Naive thymus-derived CD8-positive, alpha-beta T cell (primary cell): ENCODE measurements around the gene ITGAL. TPM values are rescaled to one million over a fixed set of nuclear protein-coding genes. Genes with fewer than 3 reads are reported as not detected.
"Not testable (repeated sequence)": the region's sequence is repeated elsewhere in the genome, so short reads cannot be mapped to it uniquely, and the experiment has no call there.

Source experiments
- ATAC-seq, 2 donors: fragments of 150-1000 bp; cut with Tn5 transposase in 1 of 2; sonication (Bioruptor Pico), chemical (Tn5 transposase) in 1 of 2; 1 replicate in 1 of 2; 2 replicates in 1 of 2; pipeline ENCODE4 v1.10.0; 2021; ENCODE audit warnings: mild to moderate bottlenecking in 2 of 2, moderate library complexity in 2 of 2
- POLR2A ChIA-PET: fragments of 350-600 bp; sonication (Branson Sonifier 250); formaldehyde crosslinking; loops from one replicate; lab custom pipeline; 2021; ENCODE audit warnings: antibody characterized with exemption; lab: Charles Lee
- DNase-seq, 10 donors: peaks; one replicate each; pipeline versions ENCODE4 v3.0.0 to v3.0.0-alpha.2; 2020 to 2022
- H3K27ac Mint-ChIP-seq, 10 donors: one replicate each; pipeline ENCODE4 v1.8.0; 2020 to 2022; ENCODE audit warnings: mild to moderate bottlenecking in 10 of 10, mixed read lengths in 10 of 10, moderate library complexity in 4 of 10, inconsistent platforms in 1 of 10
- H3K27me3 Mint-ChIP-seq, 5 donors: one replicate each; pipeline ENCODE4 v1.8.0; 2021 to 2022; ENCODE audit warnings: mixed read lengths in 5 of 5
- H3K36me3 Mint-ChIP-seq, 3 donors: one replicate each; pipeline ENCODE4 v1.8.0; 2020 to 2022; ENCODE audit warnings: mixed read lengths in 3 of 3, mild to moderate bottlenecking in 2 of 3, inconsistent platforms in 1 of 3
- H3K4me1 Mint-ChIP-seq, 4 donors: one replicate each; pipeline ENCODE4 v1.8.0; 2021 to 2022; ENCODE audit warnings: mixed read lengths in 4 of 4
- H3K4me3 Mint-ChIP-seq, 10 donors: one replicate each; pipeline ENCODE4 v1.8.0; 2020 to 2022; ENCODE audit warnings: mild to moderate bottlenecking in 10 of 10, mixed read lengths in 10 of 10, moderate library complexity in 6 of 10, inconsistent platforms in 1 of 10
- H3K9me3 Mint-ChIP-seq, 9 donors: one replicate each; pipeline ENCODE4 v1.8.0; 2020 to 2022; ENCODE audit warnings: mixed read lengths in 9 of 9, mild to moderate bottlenecking in 3 of 9, inconsistent platforms in 1 of 9, moderate library complexity in 1 of 9
- polyA plus RNA-seq, 3 donors: library from polyadenylated mRNA; unstranded; fragments of 300-500 nt; fragmentation: Illumina TruSeq; gene quantifications; one replicate each; pipeline ENCODE4 v1.2.3, GENCODE V29; 2021
- total RNA-seq, 8 experiments: library from RNA in 2 of 8; stranded (reverse) in 2 of 8; gene quantifications; one replicate each; pipeline ENCODE4 v1.2.3 and lab custom pipeline; 2021 to 2026

The ITGAL gene
- total and polyA plus RNA-seq, 5 experiments from 2014 or later = 121 to 339 (median 157) TPM

DNA sequence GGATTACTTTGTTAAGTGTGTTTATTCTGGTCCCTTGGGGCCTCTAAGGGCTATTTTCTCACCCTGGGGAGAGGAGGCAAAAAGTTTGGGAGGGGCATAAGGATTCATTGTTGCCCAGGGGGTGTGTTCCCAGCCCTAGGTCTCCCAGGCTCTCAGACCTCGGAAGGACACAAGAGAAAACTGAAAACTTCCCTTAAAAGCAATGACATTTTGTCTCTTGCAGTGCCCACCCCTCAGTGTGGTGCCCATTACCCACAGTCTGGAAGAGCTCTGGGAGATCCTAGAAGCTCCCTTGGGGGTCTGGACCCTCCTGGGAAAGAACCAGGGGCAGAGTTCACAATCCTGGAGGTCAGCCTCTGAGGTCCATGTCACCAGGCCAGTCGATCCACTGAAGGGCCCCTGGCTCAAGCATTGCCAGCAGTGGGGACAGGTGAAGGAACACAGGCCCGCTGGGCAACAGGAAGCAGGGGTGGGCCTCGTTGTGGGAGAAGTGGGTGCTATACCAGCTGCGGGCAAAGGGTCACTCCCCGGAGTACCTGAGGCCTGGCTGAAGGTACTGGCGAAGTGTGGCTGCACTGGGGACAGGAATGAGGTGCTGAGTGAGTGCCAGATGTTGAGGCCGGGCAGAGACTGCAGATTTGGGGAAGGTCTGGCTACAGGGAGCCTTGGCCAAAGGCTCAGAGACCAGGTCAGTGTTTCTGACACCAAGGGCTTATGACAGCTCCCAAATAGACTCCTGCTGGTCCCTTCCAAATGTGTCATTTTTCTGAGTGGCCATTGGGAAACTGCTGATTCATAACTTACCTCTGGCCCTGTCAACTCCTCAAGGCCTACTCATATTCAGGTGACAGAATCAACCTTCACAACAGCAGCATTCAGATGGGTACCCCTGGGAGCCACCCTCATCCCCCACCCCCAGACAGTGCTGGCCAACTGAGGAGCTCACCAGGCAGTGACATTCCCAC is 66.7 kb downstream of the ITGAL start:
- peaks cover 8 to 32% (median 26%) of the 10 kb centered on the region in 4 donors for H3K4me1 Mint-ChIP-seq
- peaks cover 0 to 5% (median 3%) of the 10 kb centered on the region in 3 donors for H3K36me3 Mint-ChIP-seq
- no peaks in the 10 kb centered on the region for H3K27me3 Mint-ChIP-seq
- POLR2A ChIA-PET = interaction anchor here (0.6 kb wide), 2 partner anchors 18 to 100 kb away, joined by 3 to 5 read pairs; no protein-coding TSS in a partner anchor
- H3K9me3 Mint-ChIP-seq = no peaks in the 10 kb centered on the region
- ATAC-seq (no peak), DNase-seq (no peak)
- H3K27ac Mint-ChIP-seq = peak overlapping the region in 1 of 10 donors; percentile 15
- no peak overlapping the region for H3K4me3 Mint-ChIP-seq

DNA sequence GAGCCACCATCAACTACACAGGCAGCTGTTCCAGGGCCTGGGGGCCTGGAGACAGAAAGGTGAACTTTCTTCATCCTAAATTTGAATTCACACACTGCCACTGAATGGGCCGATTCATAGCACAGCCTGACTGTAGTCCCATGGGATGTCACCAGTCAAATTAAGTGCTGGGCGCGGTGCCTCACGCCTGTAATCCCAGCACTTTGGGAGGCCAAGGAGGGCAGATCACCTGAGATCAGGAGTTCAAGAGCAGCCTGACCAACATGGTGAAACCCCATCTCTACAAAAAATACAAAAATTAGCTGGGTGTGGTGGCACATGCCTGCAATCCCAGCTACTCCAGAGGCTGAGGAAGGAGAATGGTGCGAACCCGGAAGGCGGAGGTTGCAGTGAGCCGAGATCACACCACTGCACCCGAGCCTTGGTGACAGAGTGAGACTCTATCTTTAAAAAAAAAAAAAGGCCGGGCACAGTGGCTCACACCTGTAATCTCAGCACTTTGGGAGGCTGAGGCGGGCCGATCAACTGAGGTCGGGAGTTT is 67.5 kb downstream of the ITGAL start:
- H3K4me1 Mint-ChIP-seq = peaks cover 7 to 28% (median 22%) of the 10 kb centered on the region in 4 donors
- not testable (repeated sequence) for ATAC-seq, H3K27ac Mint-ChIP-seq, DNase-seq, H3K4me3 Mint-ChIP-seq, H3K36me3 Mint-ChIP-seq, H3K9me3 Mint-ChIP-seq, H3K27me3 Mint-ChIP-seq
- POLR2A ChIA-PET = interaction anchor here (0.6 kb wide), 1 partner anchor 101 kb away, joined by 5 read pairs; no protein-coding TSS in a partner anchor

DNA sequence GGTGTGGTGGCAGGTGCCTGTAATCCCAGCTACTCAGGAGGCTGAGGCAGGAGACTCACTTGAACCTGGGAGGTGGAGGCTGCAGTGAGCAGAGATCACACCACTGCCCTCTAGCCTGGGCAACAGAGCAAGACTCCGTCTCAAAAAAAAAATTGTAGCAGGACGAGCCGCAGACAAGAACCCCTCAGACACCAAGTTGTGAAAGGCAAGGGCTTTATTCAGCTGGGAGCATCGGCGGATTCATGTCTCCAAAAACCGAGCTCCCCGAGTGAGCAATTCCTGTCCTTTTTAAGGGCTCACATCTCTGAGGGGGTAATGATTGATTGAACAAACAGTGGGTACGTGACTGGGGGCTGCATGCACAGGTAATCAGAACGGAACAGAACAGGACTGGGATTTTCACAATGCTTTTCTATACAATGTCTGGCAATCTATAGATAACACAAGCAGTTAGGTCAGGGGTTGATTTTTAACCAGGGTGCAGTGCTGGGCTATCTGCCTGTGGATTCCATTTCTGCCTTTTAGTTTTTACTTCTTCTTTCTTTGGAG is 68.4 kb downstream of the ITGAL start:
- not testable (repeated sequence) for H3K27me3 Mint-ChIP-seq, ATAC-seq
- POLR2A ChIA-PET = interaction anchor here (0.6 to 0.9 kb wide), 2 partner anchors 16 to 101 kb away, joined by 3 to 5 read pairs; no protein-coding TSS in a partner anchor

DNA sequence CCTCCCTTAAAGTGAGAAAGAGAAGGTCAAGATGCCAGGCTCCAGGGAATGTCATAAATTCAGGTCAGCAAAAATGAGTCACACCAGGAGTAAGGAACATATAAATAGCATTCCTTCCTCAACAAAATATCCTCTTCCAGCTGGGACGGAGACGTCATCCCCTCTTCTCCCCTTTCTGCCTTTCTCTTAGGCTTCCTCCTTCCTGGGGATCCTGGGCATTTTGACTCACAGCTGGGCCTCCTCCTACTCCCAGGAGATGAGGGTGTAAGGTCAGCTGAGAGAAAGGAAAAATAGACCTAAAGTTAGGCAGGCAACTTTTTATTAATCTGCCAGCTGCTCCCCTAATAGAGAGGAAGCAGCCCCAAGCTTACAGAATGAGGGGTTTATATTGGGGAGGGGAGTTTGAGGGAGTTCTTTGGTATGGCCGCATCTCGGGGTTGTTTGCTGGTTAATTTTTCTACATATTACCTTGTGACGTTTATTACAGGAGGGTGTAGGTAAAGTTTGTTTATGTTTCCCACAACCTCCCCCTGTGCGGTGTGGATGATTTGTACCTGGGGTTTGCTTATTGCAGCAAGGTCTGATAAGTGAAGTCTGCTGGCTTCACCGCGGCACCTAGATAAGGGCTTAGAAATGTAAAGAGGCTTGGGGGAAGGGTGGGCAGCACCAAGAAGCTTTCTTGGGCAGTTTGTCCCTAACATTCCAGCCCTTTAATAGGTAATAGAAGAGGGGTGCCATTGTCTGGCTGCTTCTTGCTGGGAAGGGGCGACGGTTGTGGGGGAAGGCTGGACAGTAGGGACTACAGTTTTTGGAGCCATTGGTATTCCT is 69.2 kb downstream of the ITGAL start:
- no peak for ATAC-seq
- H3K36me3 Mint-ChIP-seq = peaks cover 0 to 5% (median 0%) of the 10 kb centered on the region in 3 donors
- H3K9me3 Mint-ChIP-seq = no peaks in the 10 kb centered on the region
- peaks cover 10 to 20% (median 16%) of the 10 kb centered on the region in 4 donors for H3K4me1 Mint-ChIP-seq
- POLR2A ChIA-PET = interaction anchor here (0.6 to 0.9 kb wide), 2 partner anchors 15 to 101 kb away, joined by 3 to 5 read pairs; no protein-coding TSS in a partner anchor
- no peak for DNase-seq
- no peaks in the 10 kb centered on the region for H3K27me3 Mint-ChIP-seq
- no peak overlapping the region for H3K4me3 Mint-ChIP-seq
- H3K27ac Mint-ChIP-seq = no peak overlapping the region

More for the DNA sequence above, 68.4 kb downstream of the ITGAL start:
- not testable (repeated sequence) for H3K27ac Mint-ChIP-seq, H3K36me3 Mint-ChIP-seq, DNase-seq, H3K9me3 Mint-ChIP-seq, H3K4me3 Mint-ChIP-seq
- peaks cover 7 to 26% (median 18%) of the 10 kb centered on the region in 4 donors for H3K4me1 Mint-ChIP-seq

DNA sequence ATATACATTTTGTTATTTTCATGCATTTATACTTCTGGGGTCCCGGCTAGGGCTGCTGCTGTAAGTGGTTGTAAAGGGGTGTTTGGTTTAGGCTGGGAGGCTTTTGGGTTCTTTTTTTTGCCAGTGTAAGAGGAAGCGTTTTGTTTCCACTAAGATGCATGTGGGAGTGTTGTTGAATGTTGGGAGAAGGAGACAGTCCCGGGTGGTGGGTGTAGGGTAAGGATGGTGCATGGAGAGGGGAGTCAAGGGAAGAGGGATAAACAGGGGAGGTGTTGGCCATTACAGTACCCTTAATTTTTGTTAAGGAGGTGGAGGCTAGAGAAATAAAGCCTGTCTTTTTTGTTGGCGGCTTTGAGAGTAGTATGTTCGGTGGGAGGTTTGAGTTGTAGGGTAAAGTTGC is 70.5 kb downstream of the ITGAL start:
- Mint-ChIP-seq H3K36me3 (no peaks in the 10 kb centered on the region), H3K27ac (no peak overlapping the region), H3K27me3 (no peaks in the 10 kb centered on the region), H3K9me3 (no peaks in the 10 kb centered on the region), H3K4me3 (no peak overlapping the region), H3K4me1 (peaks cover 6 to 19% (median 13%) of the 10 kb centered on the region in 4 donors)
- POLR2A ChIA-PET = interaction anchor here (0.6 to 1.0 kb wide), 2 partner anchors 38 to 90 kb away, joined by 4 read pairs; no protein-coding TSS in a partner anchor
- DNase-seq = no peak
- ATAC-seq = no peak

DNA sequence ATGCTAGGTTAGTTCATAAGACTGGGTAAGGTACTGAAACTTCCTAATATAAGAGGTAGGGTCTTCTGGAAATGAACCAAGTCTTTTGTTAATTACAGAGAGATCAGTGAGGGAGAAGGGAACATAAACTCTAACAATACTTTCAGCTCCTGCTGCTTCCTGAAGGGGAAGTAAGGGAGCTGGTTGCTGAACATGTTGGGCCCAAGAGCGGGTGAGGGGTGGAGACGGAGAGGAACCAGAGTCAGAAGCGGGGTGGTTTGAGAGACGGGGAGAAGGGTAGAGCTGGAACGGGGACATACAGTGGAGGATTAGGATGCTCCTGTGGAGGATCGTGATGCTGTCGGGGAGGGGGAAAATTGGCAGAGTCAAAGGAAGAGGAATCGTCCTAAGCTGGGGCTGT is 73.6 kb downstream of the ITGAL start:
- Mint-ChIP-seq H3K27me3 (no peaks in the 10 kb centered on the region), H3K9me3 (no peaks in the 10 kb centered on the region), H3K27ac (peak overlapping the region in 5 of 10 donors; percentile 9 to 87 (median 79)), H3K36me3 (no peaks in the 10 kb centered on the region), H3K4me1 (peaks cover 15 to 23% (median 16%) of the 10 kb centered on the region in 4 donors), H3K4me3 (no peak overlapping the region)
- POLR2A ChIA-PET = interaction anchor here (0.6 to 1.1 kb wide), 2 partner anchors 15 to 59 kb away, joined by 4 to 5 read pairs; no protein-coding TSS in a partner anchor
- DNase-seq (no peak), ATAC-seq (no peak)

DNA sequence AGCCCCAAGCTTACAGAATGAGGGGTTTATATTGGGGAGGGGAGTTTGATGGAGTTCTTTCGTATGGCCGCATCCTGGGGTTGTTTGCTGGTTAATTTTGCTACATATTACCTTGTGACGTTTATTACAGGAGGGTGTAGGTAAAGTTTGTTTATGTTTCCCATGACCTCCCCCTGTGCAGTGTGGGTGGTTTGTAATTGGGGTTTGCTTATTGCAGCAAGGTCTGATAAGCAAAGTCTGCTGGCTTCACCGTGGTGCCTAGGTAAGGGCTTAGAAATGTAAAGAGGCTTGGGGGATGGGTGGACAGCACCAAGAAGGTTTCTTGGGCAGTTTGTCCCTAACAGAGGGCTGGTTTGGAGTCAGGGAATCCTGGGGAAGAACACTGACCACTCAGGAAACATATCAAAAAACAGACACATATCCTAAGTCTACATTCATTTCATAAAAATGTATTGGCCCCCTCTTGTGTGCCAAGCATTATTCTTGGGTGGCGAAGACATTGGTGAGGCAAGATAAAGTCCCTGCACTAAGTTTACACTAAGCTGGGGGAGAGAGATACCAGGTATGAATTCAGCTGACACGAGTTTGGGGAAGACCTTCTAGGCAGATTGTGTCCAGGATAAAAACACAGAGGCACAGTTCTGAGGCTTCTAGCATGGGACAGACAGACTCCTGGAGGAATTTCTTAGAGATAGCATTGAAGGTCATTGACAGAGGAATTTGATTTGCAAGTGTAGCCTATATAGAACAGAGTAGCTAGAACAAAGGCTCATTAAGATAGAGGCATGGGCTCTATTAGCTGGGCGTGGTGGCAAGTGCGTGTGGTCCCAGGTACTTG is 76.1 kb downstream of the ITGAL start:
- ATAC-seq = no peak
- peak overlapping the region in 1 of 10 donors; percentile 13 for H3K4me3 Mint-ChIP-seq
- H3K4me1 Mint-ChIP-seq = peaks cover 23 to 48% (median 41%) of the 10 kb centered on the region in 4 donors
- no peaks in the 10 kb centered on the region for H3K27me3 Mint-ChIP-seq
- POLR2A ChIA-PET = interaction anchor here (1.0 to 2.0 kb wide), 3 partner anchors 10 to 86 kb away, joined by 6 to 8 read pairs (median 7); partner anchors contain the start of gene ZNF764
- no peaks in the 10 kb centered on the region for H3K9me3 Mint-ChIP-seq
- H3K27ac Mint-ChIP-seq = peak overlapping the region in 6 of 10 donors; percentile 15 to 66 (median 62)
- H3K36me3 Mint-ChIP-seq = peaks cover 0 to 4% (median 0%) of the 10 kb centered on the region in 3 donors
- DNase-seq = no peak

DNA sequence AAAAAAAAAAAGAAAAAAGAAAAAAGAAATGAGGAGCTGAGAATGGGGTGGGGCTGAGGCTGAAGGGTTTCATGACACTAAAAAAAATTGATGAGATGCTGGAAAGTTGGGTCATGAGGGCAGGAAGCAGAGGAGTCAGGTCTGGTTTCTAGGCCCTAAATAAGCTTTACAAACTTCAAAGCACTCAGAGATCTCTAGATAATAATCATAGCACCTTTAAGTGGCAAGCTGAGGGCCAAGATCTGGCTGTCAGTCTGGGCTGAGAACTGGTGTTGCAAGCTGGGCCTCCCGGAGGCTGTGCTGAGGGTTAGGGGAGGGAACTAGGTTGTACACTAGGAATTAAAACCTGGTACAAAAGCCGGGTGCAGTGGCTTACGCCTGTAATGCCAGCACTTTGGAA is 79.2 kb downstream of the ITGAL start:
- H3K4me1 Mint-ChIP-seq = peaks cover 18 to 55% (median 51%) of the 10 kb centered on the region in 4 donors
- H3K27ac Mint-ChIP-seq = peak overlapping the region; percentile 57 to 96 (median 93)
- H3K9me3 Mint-ChIP-seq = no peaks in the 10 kb centered on the region
- H3K27me3 Mint-ChIP-seq = no peaks in the 10 kb centered on the region
- POLR2A ChIA-PET = interaction anchor here (0.7 to 2.8 kb wide), 9 partner anchors 17 to 169 kb away, joined by 3 to 24 read pairs (median 4); partner anchors contain the start of genes FBRS, SEPTIN1, ZNF688 and ZNF747
- H3K4me3 Mint-ChIP-seq = peak overlapping the region; percentile 46 to 85 (median 74)
- DNase-seq (peak in 9 of 10 donors; percentile 32 to 70 (median 54)), ATAC-seq (peak; percentile 86 to 90)
- H3K36me3 Mint-ChIP-seq = peaks cover 0 to 27% (median 0%) of the 10 kb centered on the region in 3 donors

DNA sequence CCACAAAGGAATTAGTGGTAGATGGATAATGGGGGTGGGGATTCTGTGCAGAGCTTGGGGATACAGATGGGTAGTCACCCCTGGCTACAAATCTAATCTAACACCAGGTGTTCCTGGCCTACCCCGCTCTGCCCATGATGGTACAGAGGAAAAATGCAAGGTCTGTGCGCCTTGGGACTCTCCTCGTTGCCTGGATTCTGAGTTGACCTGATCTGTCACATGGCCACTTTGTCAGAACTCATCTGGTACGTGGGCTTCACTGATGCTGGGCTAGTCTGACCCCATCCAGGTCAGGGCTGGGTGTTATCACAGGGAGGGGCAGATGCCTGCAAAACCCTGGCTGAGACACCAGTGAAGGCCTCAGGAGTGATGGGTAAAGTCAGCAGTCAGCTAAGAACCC is 80.4 kb downstream of the ITGAL start:
- POLR2A ChIA-PET = interaction anchor here (2.7 to 2.8 kb wide), 2 partner anchors 18 to 19 kb away, joined by 13 to 24 read pairs; partner anchors contain the start of genes ZNF688 and ZNF747
- H3K27ac Mint-ChIP-seq = peak overlapping the region; percentile 57 to 96 (median 78)
- no peak for DNase-seq

DNA sequence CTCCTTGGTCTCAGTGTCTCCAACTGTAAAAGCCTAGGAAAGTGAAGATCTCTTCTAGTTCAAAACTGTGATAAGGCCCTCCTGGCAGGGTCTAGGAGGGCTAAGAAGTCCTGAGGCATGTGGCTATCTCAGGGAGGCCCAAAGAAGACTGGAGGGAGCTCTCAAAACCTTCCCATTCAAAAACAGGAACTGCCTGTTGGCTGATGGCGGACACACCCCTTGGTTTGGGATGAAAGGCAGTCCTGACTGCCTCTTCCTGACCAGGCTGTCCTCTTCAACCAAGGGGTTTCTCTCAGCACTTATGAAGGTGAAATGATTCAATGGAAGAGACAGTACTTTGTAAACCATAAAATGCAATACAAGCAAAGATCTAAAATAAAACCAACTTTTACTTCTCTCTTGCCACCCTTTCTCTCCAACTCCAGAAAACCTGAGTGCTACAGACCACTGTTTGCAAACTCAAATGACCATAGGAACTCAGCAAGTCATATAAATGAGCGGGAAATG is 80.9 kb downstream of the ITGAL start:
- H3K4me3 Mint-ChIP-seq = peak overlapping the region in 4 of 10 donors; percentile 12 to 50 (median 36)
- H3K9me3 Mint-ChIP-seq = no peaks in the 10 kb centered on the region
- H3K36me3 Mint-ChIP-seq = peaks cover 0 to 27% (median 0%) of the 10 kb centered on the region in 3 donors
- POLR2A ChIA-PET = interaction anchor here (2.7 kb wide), 1 partner anchor 18 kb away, joined by 13 read pairs; the partner anchor contains the start of gene ZNF688
- peaks cover 14 to 57% (median 51%) of the 10 kb centered on the region in 4 donors for H3K4me1 Mint-ChIP-seq
- DNase-seq (no peak), ATAC-seq (no peak)
- H3K27ac Mint-ChIP-seq = peak overlapping the region; percentile 57 to 96 (median 78)
- H3K27me3 Mint-ChIP-seq = no peaks in the 10 kb centered on the region

More for the DNA sequence above, 80.4 kb downstream of the ITGAL start:
- Mint-ChIP-seq H3K27me3 (no peaks in the 10 kb centered on the region), H3K9me3 (no peaks in the 10 kb centered on the region), H3K4me3 (peak overlapping the region in 3 of 10 donors; percentile 15 to 74 (median 36)), H3K36me3 (peaks cover 0 to 27% (median 0%) of the 10 kb centered on the region in 3 donors), H3K4me1 (peaks cover 16 to 56% (median 51%) of the 10 kb centered on the region in 4 donors)
- ATAC-seq = no peak
